K562 (cell line): Measurements from ENCODE around the gene ROM1. TPM values are rescaled to one million over a fixed set of nuclear protein-coding genes. Genes with fewer than 3 reads are reported as not detected.

ENCODE experiments used
- ATAC-seq: fragments of 200-7000 bp; cut with Tn5 transposase; 3 replicates; pipeline ENCODE4 v1.9.1; 2020; ENCODE audit warnings: moderate library complexity
- BruUV-seq: library from RNA; stranded (reverse); fragments of 400-500 nt; replicated peaks from 2 replicates; lab custom pipeline; 2021; lab: Mats Ljungman, UMichigan
- CTCF ChIA-PET: fragments of 300-600 bp; formaldehyde crosslinking; extraction: SDS; loops from one replicate; lab custom pipeline; 2021; ENCODE audit warnings: low intra/inter-chr PET ratio; lab: Yijun Ruan, JAX
- POLR2A ChIA-PET: fragments of 300-600, 350-650 bp; sonication (Branson Sonifier 250); formaldehyde crosslinking; extraction: SDS; loops from one replicate; lab custom pipeline; 2021; ENCODE audit warnings: antibody characterized with exemption, inconsistent platforms; lab: Yijun Ruan, JAX
- DNase-seq, 4 experiments: peaks; one replicate each; pipeline versions ENCODE4 v3.0.0 to v3.0.0-alpha.2; 2011 to 2018; ENCODE audit warnings: low spot score in 3 of 4, mixed read lengths in 3 of 4; ENCODE audit errors: extremely low read depth in 1 of 4
- FAIRE-seq: peaks from 2 replicates; lab custom pipeline; 2011; peaks lifted over from hg19 to GRCh38; lab: Jason Lieb, UNC
- H2AFZ ChIP-seq: 2 replicates; pipeline ENCODE4 v1.6.0; 2011; ENCODE audit warnings: low read depth, low read length, control low read depth, inconsistent platforms
- H3K27ac ChIP-seq: fragments of 200-600 bp; 3 replicates; pipeline ENCODE4 v1.8.0; 2011; ENCODE audit warnings: low read depth, mild to moderate bottlenecking, control low read depth, inconsistent platforms, low read length, moderate library complexity, mixed read lengths; ENCODE audit errors: extremely low read depth
- H3K27me3 ChIP-seq, 2 experiments: fragments of 300-600 bp in 1 of 2; 2 replicates in 1 of 2; 3 replicates in 1 of 2; pipeline versions ENCODE4 v1.6.0 to v1.8.0; 2011; ENCODE audit warnings: inconsistent platforms in 2 of 2, low read length in 2 of 2, mild to moderate bottlenecking in 1 of 2, mixed read lengths in 1 of 2, moderate library complexity in 1 of 2; ENCODE audit not compliant: control insufficient read depth in 2 of 2, insufficient read depth in 2 of 2
- H3K36me3 ChIP-seq: fragments of 300-600 bp; 3 replicates; pipeline ENCODE4 v1.8.0; 2011; ENCODE audit warnings: mild to moderate bottlenecking, low read length, inconsistent platforms; ENCODE audit not compliant: control insufficient read depth, insufficient read depth
- H3K4me1 ChIP-seq, 2 experiments: fragments of 200-600 bp in 1 of 2; replicated peaks in 1 of 2; 2 replicates in 1 of 2; 3 replicates in 1 of 2; pipeline versions ENCODE4 v1.5.1 to v1.8.0; 2011; ENCODE audit warnings: inconsistent platforms in 2 of 2, low read length in 2 of 2, mild to moderate bottlenecking in 1 of 2, mixed read lengths in 1 of 2, moderate library complexity in 1 of 2; ENCODE audit not compliant: control insufficient read depth in 2 of 2, insufficient read depth in 2 of 2
- H3K4me2 ChIP-seq: 2 replicates; pipeline ENCODE4 v1.6.1; 2011; ENCODE audit warnings: low read length, control low read depth, inconsistent platforms, mixed read lengths; ENCODE audit not compliant: insufficient read depth
- H3K4me3 ChIP-seq: fragments of 200-600 bp; sonication (generic), shearing (Covaris generic); 2 replicates; pipeline ENCODE4 v1.5.1; 2016; ENCODE audit warnings: control low read depth, inconsistent platforms
- H3K79me2 ChIP-seq: fragments of 200-600 bp; 3 replicates; pipeline ENCODE4 v1.8.0; 2011; ENCODE audit warnings: low read length, inconsistent platforms; ENCODE audit not compliant: control insufficient read depth, insufficient read depth
- H3K9ac ChIP-seq, 2 experiments: 2 replicates each; pipeline versions ENCODE4 v1.6.0 to v1.6.1; 2011; ENCODE audit warnings: low read depth in 2 of 2, low read length in 2 of 2, control low read depth in 1 of 2, inconsistent platforms in 1 of 2, mild to moderate bottlenecking in 1 of 2, mixed read lengths in 1 of 2; ENCODE audit not compliant: insufficient read depth in 1 of 2
- H3K9me1 ChIP-seq: one replicate; pipeline ENCODE4 v1.6.0; 2011; ENCODE audit warnings: inconsistent platforms, mild to moderate bottlenecking, low read length, moderate library complexity; ENCODE audit not compliant: control insufficient read depth, insufficient read depth
- H3K9me3 ChIP-seq: replicated peaks from 2 replicates; pipeline ENCODE4 v1.5.1; 2011; ENCODE audit warnings: low read depth, low read length, inconsistent platforms; ENCODE audit not compliant: control insufficient read depth, insufficient read depth
- H4K20me1 ChIP-seq: replicated peaks from 2 replicates; pipeline ENCODE4 v1.6.1; 2011; ENCODE audit warnings: low read length, inconsistent platforms, mixed read lengths; ENCODE audit not compliant: control insufficient read depth, insufficient read depth
- CTBP1 ChIP-seq: fragments of 450-650 bp; IDR thresholded peaks from 2 replicates; pipeline ENCODE4 v1.6.1; 2016; ENCODE audit warnings: borderline replicate concordance
- FOXK1 ChIP-seq: sonication (generic); formaldehyde crosslinking; IDR thresholded peaks from 2 replicates; pipeline ENCODE4 v1.8.0; 2022; ENCODE audit warnings: missing genetic modification reagents, mild to moderate bottlenecking, borderline replicate concordance
- GABPB1 ChIP-seq: sonication (generic); formaldehyde crosslinking; IDR thresholded peaks from 2 replicates; pipeline ENCODE4 v1.8.0; 2022; ENCODE audit warnings: mild to moderate bottlenecking, missing genetic modification reagents
- HNRNPUL1 ChIP-seq: fragments of 200-400 bp; formaldehyde crosslinking; IDR thresholded peaks from 2 replicates; pipeline ENCODE4 v1.6.1; 2017; ENCODE audit warnings: low read length
- WGBS: fragments of 100-300 bp; shearing (Covaris generic); methylation state at CpG from one replicate; pipeline ENCODE4 v1.1.6; 2016; ENCODE audit warnings: low coverage, mixed read lengths; ENCODE audit not compliant: insufficient coverage; ENCODE audit errors: missing lambda C conversion rate; 5-methylcytosine and 5-hydroxymethylcytosine counted together
- in situ Hi-C: fragments of 300-500 bp; cut with MboI; formaldehyde crosslinking; loops from 4 replicates; pipeline ENCODE4 v1.15.0; 2018; ENCODE audit warnings: inconsistent platforms, mixed read lengths
- intact Hi-C: fragments of 100-400 bp; cut with micrococcal nuclease; formaldehyde crosslinking; loops from 2 replicates; pipeline ENCODE4 v1.14.2; 2022
- polyA plus RNA-seq, 8 experiments: library from polyadenylated mRNA; depleted of rRNA in 4 of 8; stranded (reverse) in 5 of 8; unstranded in 3 of 8; fragments of >200 nt; fragmentation: Nextera tagmentation in 2 of 8; fragmentation: Illumina TruSeq in 1 of 8; extraction: Ambion mirVana in 2 of 8; extraction: Trizol in 1 of 8; gene quantifications; 2 replicates each; pipeline versions ENCODE4 v1.2.1 to v1.2.3, GENCODE V29; 2011 to 2014; ENCODE audit warnings: inconsistent platforms in 1 of 8, missing spikeins in 1 of 8
- total RNA-seq, 7 experiments: library from RNA; depleted of rRNA in 6 of 7; stranded (reverse); fragments of >200 nt in 6 of 7; fragmentation: Illumina TruSeq in 2 of 7; extraction: Trizol in 2 of 7; gene quantifications; 2 replicates each; pipeline versions ENCODE4 v1.2.1 to v1.2.3, GENCODE V29; 2011 to 2021; ENCODE audit warnings: low replicate concordance in 1 of 7
- TF ChIP-seq, protein P1 (sequence below): fragments of 250-450 bp; sonication (Bioruptor Pico); IDR thresholded peaks from 2 replicates; pipeline ENCODE4 v1.8.0; 2022; ENCODE audit warnings: inconsistent platforms, mild to moderate bottlenecking, moderate library complexity, borderline replicate concordance

ROM1 gene
- total and polyA plus RNA-seq, 9 of the 15 experiments (the other 6 are each of a cell fraction or from before 2014, with no cell fraction given): 0.75 to 4.0 (median 2.6) TPM

- DNase-seq (no peak), ATAC-seq (peak; percentile 1), FAIRE-seq (peak; percentile 23)
- Histone ChIP-seq H4K20me1 (peaks cover 20% of the 10 kb centered on the region), H3K27me3 (no peaks in the 10 kb centered on the region), H3K79me2 (peaks cover 67% of the 10 kb centered on the region), H3K36me3 (peaks cover 67% of the 10 kb centered on the region), H2AFZ (peak overlapping the region; percentile 62), H3K4me2 (peak overlapping the region; percentile 99), H3K9me1 (no peaks in the 10 kb centered on the region), H3K4me3 (peak overlapping the region; percentile 97), H3K9me3 (no peaks in the 10 kb centered on the region), H3K27ac (peak overlapping the region; percentile 96), H3K4me1 (peaks cover 12 to 32% of the 10 kb centered on the region in 2 experiments), H3K9ac (peak overlapping the region; percentile 97 to 99)
- no TSS peak for BruUV-seq
- ChIA-PET CTCF (interaction anchor here (1.1 kb wide), 1 partner anchor 33 kb away, joined by 3 read pairs; the partner anchor contains the start of gene ROM1), POLR2A (interaction anchor here (0.5 to 4.5 kb wide), 11 partner anchors 9 to 166 kb away, joined by 3 to 83 read pairs (median 6); partner anchors contain the start of genes B3GAT3, BSCL2, C11orf98 and CSKMT)
- in situ Hi-C loops (no loop called here), intact Hi-C loops (no loop called here)
- TF ChIP-seq HNRNPUL1 (0 out of 2 replicates have a peak, but pooled peaks have one; percentile 67), GABPB1 (CRISPR knock-in tag) (0 out of 2 replicates have a peak, but pooled peaks have one; percentile 11), FOXK1 (CRISPR knock-in tag) (0 out of 2 replicates have a peak, but pooled peaks have one; percentile 44), CTBP1 (no peak)
- TF ChIP-seq, protein P1, sequence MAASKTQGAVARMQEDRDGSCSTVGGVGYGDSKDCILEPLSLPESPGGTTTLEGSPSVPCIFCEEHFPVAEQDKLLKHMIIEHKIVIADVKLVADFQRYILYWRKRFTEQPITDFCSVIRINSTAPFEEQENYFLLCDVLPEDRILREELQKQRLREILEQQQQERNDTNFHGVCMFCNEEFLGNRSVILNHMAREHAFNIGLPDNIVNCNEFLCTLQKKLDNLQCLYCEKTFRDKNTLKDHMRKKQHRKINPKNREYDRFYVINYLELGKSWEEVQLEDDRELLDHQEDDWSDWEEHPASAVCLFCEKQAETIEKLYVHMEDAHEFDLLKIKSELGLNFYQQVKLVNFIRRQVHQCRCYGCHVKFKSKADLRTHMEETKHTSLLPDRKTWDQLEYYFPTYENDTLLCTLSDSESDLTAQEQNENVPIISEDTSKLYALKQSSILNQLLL: no peak
- 1% methylated on average over 11 of the region's 11 CpGs for WGBS
These were observed 32.6 kb downstream of the ROM1 start for GRCh38 chr11:62645671-62645945.
